Natural killer cell (primary cell): ENCODE data around the gene RAG2. TPM values are rescaled to one million over a fixed set of nuclear protein-coding genes. Genes with fewer than 3 reads are reported as not detected.

ENCODE experiments used
- ATAC-seq, 3 donors: fragments of 150-1000 bp in 2 of 3; fragments of 200-7000 bp in 1 of 3; cut with Tn5 transposase; 1 replicate in 1 of 3; 2 replicates in 2 of 3; pipeline ENCODE4 v1.10.0; 2021; ENCODE audit warnings: mild to moderate bottlenecking in 2 of 3, moderate library complexity in 2 of 3
- DNase-seq, 2 donors: peaks; one replicate each; pipeline versions ENCODE4 v3.0.0 to v3.0.0-alpha.2; 2013 to 2021; ENCODE audit warnings: mixed read lengths in 1 of 2
- H3K27ac ChIP-seq: one replicate; pipeline ENCODE4 v1.5.1; 2013; ENCODE audit warnings: mild to moderate bottlenecking, low read length
- H3K27me3 ChIP-seq: one replicate; pipeline ENCODE4 v1.6.1; 2013; ENCODE audit warnings: low read length; ENCODE audit not compliant: control insufficient read depth, insufficient read depth
- H3K36me3 ChIP-seq: one replicate; pipeline ENCODE4 v1.6.1; 2013; ENCODE audit warnings: low read length; ENCODE audit not compliant: control insufficient read depth, insufficient read depth
- H3K4me1 ChIP-seq: one replicate; pipeline ENCODE4 v1.6.1; 2013; ENCODE audit warnings: low read length; ENCODE audit not compliant: control insufficient read depth, insufficient read depth
- H3K4me3 ChIP-seq: one replicate; pipeline ENCODE4 v1.5.1; 2013; ENCODE audit warnings: low read length
- H3K9me3 ChIP-seq: one replicate; pipeline ENCODE4 v1.6.1; 2013; ENCODE audit warnings: low read length; ENCODE audit not compliant: control insufficient read depth, insufficient read depth
- H3K27ac Mint-ChIP-seq, 2 donors: one replicate each; pipeline ENCODE4 v1.8.0; 2022; ENCODE audit warnings: mild to moderate bottlenecking in 2 of 2, mixed read lengths in 2 of 2, moderate library complexity in 1 of 2
- H3K27me3 Mint-ChIP-seq, 2 donors: one replicate each; pipeline ENCODE4 v1.8.0; 2022; ENCODE audit warnings: low read depth in 2 of 2, mixed read lengths in 2 of 2
- H3K36me3 Mint-ChIP-seq: one replicate; pipeline ENCODE4 v1.8.0; 2022; ENCODE audit warnings: mixed read lengths
- H3K4me1 Mint-ChIP-seq, 2 donors: one replicate each; pipeline ENCODE4 v1.8.0; 2022; ENCODE audit warnings: mixed read lengths in 2 of 2
- H3K4me3 Mint-ChIP-seq: one replicate; pipeline ENCODE4 v1.8.0; 2022; ENCODE audit warnings: mild to moderate bottlenecking, moderate library complexity, mixed read lengths
- H3K9me3 Mint-ChIP-seq, 2 donors: one replicate each; pipeline ENCODE4 v1.8.0; 2022; ENCODE audit warnings: mixed read lengths in 2 of 2
- CTCF ChIP-seq: fragments of 200-600 bp; IDR thresholded peaks from one replicate; pipeline ENCODE4 v1.8.0; 2022; ENCODE audit warnings: antibody characterized with exemption
- WGBS: methylation state at CpG from one replicate; pipeline ENCODE4 v1.1.7; 2013; ENCODE audit warnings: missing lambda C conversion rate; ENCODE audit not compliant: insufficient coverage; 5-methylcytosine and 5-hydroxymethylcytosine counted together
- intact Hi-C: fragments of 100-400 bp; cut with micrococcal nuclease; formaldehyde crosslinking; loops from one replicate; pipeline ENCODE4 v1.14.2; 2022
- total RNA-seq, 4 donors: library from RNA; stranded (reverse); fragments of 120-200 nt in 1 of 4; gene quantifications; one replicate each; pipeline versions ENCODE4 v1.2.3 to v1.2.4, GENCODE V29; 2013 to 2022

RAG2 gene
- total RNA-seq: not detected
- not detected for total RNA-seq (2013)

- Mint-ChIP-seq H3K36me3 (no peaks in the 10 kb centered on the region), H3K4me3 (no peak within 1 kb of the TSS), H3K4me1 (peaks cover 11% of the 10 kb centered on the region in 2 donors), H3K27me3 (peaks cover 13 to 31% of the 10 kb centered on the region in 2 donors), H3K9me3 (no peaks in the 10 kb centered on the region), H3K27ac (no peak within 1 kb of the TSS)
- Histone ChIP-seq H3K4me3 (no peak within 1 kb of the TSS), H3K9me3 (no peaks in the 10 kb centered on the region), H3K4me1 (peaks cover 6% of the 10 kb centered on the region), H3K27me3 (peaks cover 20% of the 10 kb centered on the region), H3K27ac (no peak within 1 kb of the TSS), H3K36me3 (no peaks in the 10 kb centered on the region)
- no peak for TF ChIP-seq CTCF
- intact Hi-C loops: loop anchor here (10.0 kb wide), 1 partner anchor 787 kb away; no protein-coding TSS in a partner anchor
- WGBS: 64% methylated on average over 2 of the region's 2 CpGs
- ATAC-seq (no peak), DNase-seq (no peak)
These were observed at the start of gene RAG2 for GRCh38 chr11:36598051-36598450. Gene RAG2, minus strand, starts transcription at chr11:36598236. Its CDS starts 4,068 bp downstream, at chr11:36594168.

GRCh38 chr11:36638556-36638955 is 40.5 kb upstream of the RAG2 start:
- no peak for ATAC-seq
- TF ChIP-seq CTCF: no peak
- Mint-ChIP-seq H3K9me3 (no peaks in the 10 kb centered on the region), H3K4me3 (no peak overlapping the region), H3K36me3 (no peaks in the 10 kb centered on the region), H3K27me3 (no peaks in the 10 kb centered on the region), H3K4me1 (no peaks in the 10 kb centered on the region), H3K27ac (no peak overlapping the region)
- intact Hi-C loops: no loop called here
- H3K4me3 ChIP-seq: no peak overlapping the region
- H3K9me3 ChIP-seq: no peaks in the 10 kb centered on the region
- no peaks in the 10 kb centered on the region for H3K4me1 ChIP-seq
- H3K36me3 ChIP-seq: no peaks in the 10 kb centered on the region
- 72% methylated on average over 2 of the region's 2 CpGs for WGBS
- no peaks in the 10 kb centered on the region for H3K27me3 ChIP-seq
- no peak for DNase-seq
- no peak overlapping the region for H3K27ac ChIP-seq

GRCh38 chr11:36635066-36635862 is 37.2 kb upstream of the RAG2 start:
- Mint-ChIP-seq H3K4me3 (no peak overlapping the region), H3K9me3 (no peaks in the 10 kb centered on the region), H3K27me3 (peaks cover 0 to 7% of the 10 kb centered on the region in 2 donors), H3K27ac (no peak overlapping the region), H3K4me1 (no peaks in the 10 kb centered on the region), H3K36me3 (no peaks in the 10 kb centered on the region)
- H3K27ac ChIP-seq: no peak overlapping the region
- intact Hi-C loops: no loop called here
- DNase-seq (no peak), ATAC-seq (no peak)
- H3K4me1 ChIP-seq: no peaks in the 10 kb centered on the region
- TF ChIP-seq CTCF: no peak
- no peaks in the 10 kb centered on the region for H3K27me3 ChIP-seq
- no peak overlapping the region for H3K4me3 ChIP-seq
- no peaks in the 10 kb centered on the region for H3K36me3 ChIP-seq
- WGBS: 96% methylated on average over 3 of the region's 4 CpGs
- H3K9me3 ChIP-seq: no peaks in the 10 kb centered on the region
